Adipocyte (in vitro differentiated cells): Measurements from ENCODE around the gene TRIM24.

Experiments
- DNase-seq: peaks from one replicate; pipeline ENCODE4 v3.0.0-alpha.2; 2015; ENCODE audit warnings: low read depth
- H3K27me3 ChIP-seq: replicated peaks from 2 replicates; pipeline ENCODE4 v1.7.0; 2013; ENCODE audit warnings: mild to moderate bottlenecking, low read length, moderate library complexity; ENCODE audit not compliant: control insufficient read depth, insufficient read depth
- H3K36me3 ChIP-seq: 2 replicates; pipeline ENCODE4 v1.7.0; 2013; ENCODE audit warnings: low read length, mild to moderate bottlenecking, moderate library complexity; ENCODE audit not compliant: control insufficient read depth, insufficient read depth, severe bottlenecking
- H3K4me1 ChIP-seq: 2 replicates; pipeline ENCODE4 v1.7.0; 2013; ENCODE audit warnings: mild to moderate bottlenecking, low read length, moderate library complexity; ENCODE audit not compliant: control insufficient read depth, insufficient read depth
- H3K4me3 ChIP-seq: 2 replicates; pipeline ENCODE4 v1.7.0; 2013; ENCODE audit warnings: mild to moderate bottlenecking, low read length, moderate library complexity
- H3K9ac ChIP-seq: 2 replicates; pipeline ENCODE4 v1.7.0; 2013; ENCODE audit warnings: mild to moderate bottlenecking, low read length, moderate library complexity
- H3K9me3 ChIP-seq: 2 replicates; pipeline ENCODE4 v1.7.0; 2013; ENCODE audit warnings: mild to moderate bottlenecking, low read length, moderate library complexity; ENCODE audit not compliant: control insufficient read depth

Gene TRIM24

GRCh38 chr7:138435231-138435919, 24.7 kb upstream of the TRIM24 start:
- H3K27me3 ChIP-seq: no peaks in the 10 kb centered on the region
- DNase-seq: no peak
- H3K9ac ChIP-seq: no peak overlapping the region
- no peaks in the 10 kb centered on the region for H3K4me1 ChIP-seq
- H3K36me3 ChIP-seq: no peaks in the 10 kb centered on the region
- peaks cover 12% of the 10 kb centered on the region for H3K9me3 ChIP-seq
- no peak overlapping the region for H3K4me3 ChIP-seq

- Histone ChIP-seq H3K27me3 (no peaks in the 10 kb centered on the region), H3K4me3 (no peak overlapping the region), H3K36me3 (no peaks in the 10 kb centered on the region), H3K4me1 (no peaks in the 10 kb centered on the region), H3K9ac (no peak overlapping the region), H3K9me3 (peaks cover 8% of the 10 kb centered on the region)
- no peak for DNase-seq
Measured at GRCh38 chr7:138436388-138436787, 23.7 kb upstream of the TRIM24 start.

GRCh38 chr7:138440460-138440859, 19.6 kb upstream of the TRIM24 start:
- Histone ChIP-seq H3K4me1 (no peaks in the 10 kb centered on the region), H3K9ac (no peak overlapping the region), H3K36me3 (no peaks in the 10 kb centered on the region), H3K9me3 (no peaks in the 10 kb centered on the region), H3K4me3 (no peak overlapping the region), H3K27me3 (no peaks in the 10 kb centered on the region)
- DNase-seq: no peak

- H3K9me3 ChIP-seq: no peaks in the 10 kb centered on the region
- no peaks in the 10 kb centered on the region for H3K27me3 ChIP-seq
- no peak overlapping the region for H3K4me3 ChIP-seq
- no peak overlapping the region for H3K9ac ChIP-seq
- H3K4me1 ChIP-seq: no peaks in the 10 kb centered on the region
- no peaks in the 10 kb centered on the region for H3K36me3 ChIP-seq
- no peak for DNase-seq
Measured at GRCh38 chr7:138442822-138443221, 17.2 kb upstream of the TRIM24 start.

GRCh38 chr7:138449580-138449979, 10.5 kb upstream of the TRIM24 start:
- Histone ChIP-seq H3K27me3 (no peaks in the 10 kb centered on the region), H3K4me1 (no peaks in the 10 kb centered on the region), H3K9me3 (no peaks in the 10 kb centered on the region), H3K9ac (no peak overlapping the region), H3K4me3 (no peak overlapping the region), H3K36me3 (no peaks in the 10 kb centered on the region)
- no peak for DNase-seq

GRCh38 chr7:138455609-138456008, 4.5 kb upstream of the TRIM24 start:
- Histone ChIP-seq H3K9ac (no peak overlapping the region), H3K4me3 (no peak overlapping the region), H3K36me3 (no peaks in the 10 kb centered on the region), H3K4me1 (no peaks in the 10 kb centered on the region), H3K9me3 (no peaks in the 10 kb centered on the region), H3K27me3 (no peaks in the 10 kb centered on the region)
- DNase-seq: no peak

GRCh38 chr7:138456220-138456619, 3.8 kb upstream of the TRIM24 start:
- no peak for DNase-seq
- no peaks in the 10 kb centered on the region for H3K27me3 ChIP-seq

GRCh38 chr7:138458576-138459412, 1.3 kb upstream of the TRIM24 start:
- Histone ChIP-seq H3K4me3 (peak overlapping the region; percentile 83), H3K9me3 (no peaks in the 10 kb centered on the region), H3K36me3 (no peaks in the 10 kb centered on the region), H3K27me3 (no peaks in the 10 kb centered on the region), H3K9ac (no peak overlapping the region), H3K4me1 (peaks cover 6% of the 10 kb centered on the region)
- no peak for DNase-seq

More at GRCh38 chr7:138456220-138456619, 3.8 kb upstream of the TRIM24 start:
- Histone ChIP-seq H3K9me3 (no peaks in the 10 kb centered on the region), H3K4me1 (no peaks in the 10 kb centered on the region), H3K9ac (no peak overlapping the region), H3K36me3 (no peaks in the 10 kb centered on the region), H3K4me3 (no peak overlapping the region)

- H3K9ac ChIP-seq: peak overlapping the region; percentile 47
- no peaks in the 10 kb centered on the region for H3K9me3 ChIP-seq
- H3K4me1 ChIP-seq: peaks cover 6% of the 10 kb centered on the region
- H3K36me3 ChIP-seq: no peaks in the 10 kb centered on the region
- peak; percentile 99 for DNase-seq
- no peaks in the 10 kb centered on the region for H3K27me3 ChIP-seq
- peak overlapping the region; percentile 83 for H3K4me3 ChIP-seq
Measured at GRCh38 chr7:138459413-138460175, 465 bp upstream of the TRIM24 start.

- DNase-seq: peak; percentile 72
- no peaks in the 10 kb centered on the region for H3K9me3 ChIP-seq
- H3K9ac ChIP-seq: peak overlapping the region; percentile 89
- H3K4me1 ChIP-seq: peaks cover 6% of the 10 kb centered on the region
- H3K4me3 ChIP-seq: peak overlapping the region; percentile 93
- H3K36me3 ChIP-seq: no peaks in the 10 kb centered on the region
- no peaks in the 10 kb centered on the region for H3K27me3 ChIP-seq
Measured at GRCh38 chr7:138460649-138461607, 869 bp downstream of the TRIM24 start.
